Activated effector memory CD4-positive, alpha-beta T cell treated with Interleukin-2 at 50 U/mL for 16 hours (primary cell): ENCODE data around the gene TRAK1.

Experiments
- DNase-seq: peaks from one replicate; pipeline ENCODE4 v3.0.0-alpha.2; 2020

Gene TRAK1

DNA sequence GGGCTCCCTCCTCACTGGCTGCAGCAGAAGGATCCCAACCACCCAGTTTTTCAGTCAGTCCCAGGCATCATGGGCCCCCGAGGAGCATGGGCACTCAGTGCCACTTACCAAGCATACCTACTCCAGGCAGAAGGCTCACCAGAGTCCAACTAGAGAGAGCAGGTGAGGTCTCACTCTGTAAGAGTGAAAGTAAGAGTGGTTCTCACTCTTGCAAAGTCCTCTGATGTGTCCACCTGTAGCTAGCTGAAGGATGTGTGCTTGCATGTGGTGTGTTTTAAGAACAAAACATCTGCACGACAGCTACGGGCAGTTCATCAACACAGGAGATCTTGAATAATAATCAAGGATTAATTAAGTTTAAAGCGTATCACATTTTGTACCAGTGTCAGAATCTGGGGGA, 125.1 kb downstream of the TRAK1 start:
- DNase-seq: no peak

DNA sequence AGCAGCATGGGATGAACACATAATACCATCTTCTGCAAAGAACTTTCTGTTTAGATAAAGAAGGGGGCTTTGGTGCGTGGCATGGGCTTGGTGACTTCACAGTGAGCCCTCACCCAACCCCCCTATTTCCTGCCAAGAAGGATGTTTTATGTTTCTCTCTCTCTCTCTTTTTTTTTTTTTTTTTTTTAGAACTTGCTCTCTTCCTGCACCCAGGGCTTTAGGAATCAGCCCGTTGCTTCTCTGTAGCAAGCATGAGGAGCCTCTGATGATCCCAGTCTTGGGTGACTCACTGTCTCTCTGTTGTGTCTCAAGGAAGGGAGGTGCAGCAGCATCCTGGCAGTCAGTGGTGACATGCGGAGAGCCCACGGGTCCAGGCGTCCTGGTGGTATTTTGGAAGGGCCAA, 125.8 kb downstream of the TRAK1 start:
- DNase-seq: no peak

DNA sequence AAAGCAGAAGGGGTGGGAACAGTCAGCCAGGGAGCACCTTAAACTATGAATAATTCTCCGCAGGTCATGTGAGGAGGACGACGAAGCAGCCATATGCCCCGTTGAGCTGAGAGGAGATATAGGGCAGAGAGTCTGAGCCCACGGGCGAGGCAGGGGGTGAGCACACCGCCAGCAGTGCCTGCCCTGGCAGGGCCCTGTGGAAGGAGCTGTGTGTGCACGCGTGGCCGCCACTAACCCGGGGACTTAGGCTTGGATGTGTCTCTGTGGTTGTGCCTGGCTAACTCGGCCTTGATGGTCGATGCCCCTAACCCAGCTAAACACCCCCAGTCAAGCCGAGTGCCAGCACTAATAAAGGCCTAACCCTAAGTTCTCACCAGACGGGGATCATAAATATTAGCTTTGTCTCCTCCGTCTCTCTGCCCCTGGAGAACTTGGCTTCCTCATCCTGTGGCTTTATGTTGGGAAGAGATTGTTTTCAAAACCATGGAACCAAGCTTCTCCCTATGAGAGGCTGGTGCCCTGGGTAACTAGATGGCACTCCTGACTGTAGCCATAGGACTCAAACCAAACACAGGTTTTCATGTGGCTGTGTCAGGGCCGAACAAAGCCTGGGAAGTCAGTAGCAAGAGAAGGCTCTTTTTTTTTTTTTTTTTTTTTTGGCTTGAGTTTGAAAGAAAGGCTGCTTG, 129.4 kb downstream of the TRAK1 start:
- no peak for DNase-seq

GRCh38 chr3:42222942-42223693, 132.0 kb downstream of the TRAK1 start:
- no peak for DNase-seq

DNA sequence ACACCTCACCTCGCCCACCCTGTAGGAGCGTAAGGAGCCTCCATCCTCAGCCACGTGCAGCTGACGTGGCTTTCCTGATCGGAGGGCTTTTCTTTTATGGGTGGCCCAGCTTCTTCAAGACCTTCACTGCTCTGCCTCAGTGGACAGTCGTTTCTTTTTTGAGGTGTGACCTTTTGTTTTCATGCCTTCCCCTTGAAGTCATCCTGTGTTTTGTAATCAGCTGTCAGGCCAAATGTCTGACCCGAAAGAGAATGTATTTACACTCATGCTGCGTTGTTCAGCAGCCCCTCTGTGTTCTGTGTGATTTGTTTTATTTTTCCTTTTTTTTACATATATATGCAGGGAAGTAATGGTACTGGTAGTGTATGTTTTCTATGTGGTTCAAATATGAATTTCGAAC, 133.0 kb downstream of the TRAK1 start:
- no peak for DNase-seq

DNA sequence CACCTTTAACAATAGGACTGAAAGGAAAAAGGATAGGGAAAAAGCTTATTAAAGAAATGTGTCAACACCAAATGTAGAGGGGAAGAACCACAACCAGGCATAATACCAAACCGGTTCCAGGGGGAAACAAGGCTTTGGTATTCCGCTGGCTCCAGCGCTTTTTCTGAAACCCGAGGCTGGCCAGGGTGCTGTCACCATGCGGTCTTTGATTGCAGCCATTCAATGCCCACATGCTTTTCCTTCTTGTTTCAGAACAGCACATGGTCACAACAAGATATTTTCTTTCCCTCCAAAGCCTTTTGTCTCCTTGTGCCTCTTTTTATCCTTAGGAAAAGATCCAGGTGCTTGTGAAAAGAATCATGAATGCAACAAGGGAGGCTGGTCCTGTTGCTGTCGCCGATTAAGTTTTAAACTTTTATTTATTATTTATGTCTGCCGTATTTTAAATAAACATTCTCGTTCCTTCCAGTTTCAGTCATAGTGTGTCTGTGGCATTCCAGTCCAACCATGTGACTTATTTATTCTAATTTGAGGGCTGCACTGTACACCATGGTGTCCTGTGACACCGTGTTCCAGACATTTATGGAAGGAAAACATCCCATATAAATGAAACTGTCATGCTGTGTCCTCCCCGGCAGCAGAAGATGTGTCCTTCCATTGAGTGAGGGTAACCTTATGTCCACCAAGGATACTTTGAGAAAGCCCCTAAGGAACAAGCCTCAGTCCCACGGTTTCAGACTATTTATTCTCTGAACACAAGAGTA, 133.7 kb downstream of the TRAK1 start:
- DNase-seq: no peak

GRCh38 chr3:42225486-42226363, 134.6 kb downstream of the TRAK1 start:
- no peak for DNase-seq

- DNase-seq: no peak
Observed at GRCh38 chr3:42226470-42227425, 135.6 kb downstream of the TRAK1 start.

GRCh38 chr3:42228796-42229195, 137.6 kb downstream of the TRAK1 start:
- DNase-seq: no peak

DNA sequence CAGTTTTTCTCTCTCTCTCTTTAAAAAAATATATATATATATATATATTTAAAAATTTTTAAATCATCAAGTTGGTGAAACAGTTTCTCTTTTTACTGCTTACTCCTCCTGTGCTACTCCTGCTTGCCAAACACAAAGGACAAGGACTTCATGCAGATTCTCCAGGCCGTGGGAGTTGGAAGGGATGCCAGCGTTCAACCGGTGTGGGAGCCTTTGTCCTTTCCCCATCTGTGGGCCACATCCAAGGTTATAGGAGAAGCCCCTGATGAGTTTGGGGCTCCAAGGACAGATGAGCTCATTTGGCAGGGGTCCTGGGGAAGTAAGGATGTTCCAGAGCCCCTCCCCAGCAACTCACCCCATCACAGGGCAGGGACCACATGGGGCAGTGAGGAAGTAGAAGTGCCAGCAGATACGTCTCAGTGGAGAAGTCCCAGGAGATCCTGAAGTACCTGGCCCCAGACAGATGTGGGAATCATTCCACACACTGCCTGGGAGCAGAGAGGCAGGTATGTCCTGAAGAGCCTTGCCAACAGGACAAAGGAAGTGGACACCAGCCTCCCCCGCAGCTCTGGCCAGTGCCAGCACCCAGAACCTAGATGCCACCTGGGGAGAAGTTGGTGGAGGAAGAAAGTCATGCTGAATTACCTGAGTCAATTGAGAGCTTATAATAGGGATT, 138.2 kb downstream of the TRAK1 start:
- DNase-seq: no peak

DNA sequence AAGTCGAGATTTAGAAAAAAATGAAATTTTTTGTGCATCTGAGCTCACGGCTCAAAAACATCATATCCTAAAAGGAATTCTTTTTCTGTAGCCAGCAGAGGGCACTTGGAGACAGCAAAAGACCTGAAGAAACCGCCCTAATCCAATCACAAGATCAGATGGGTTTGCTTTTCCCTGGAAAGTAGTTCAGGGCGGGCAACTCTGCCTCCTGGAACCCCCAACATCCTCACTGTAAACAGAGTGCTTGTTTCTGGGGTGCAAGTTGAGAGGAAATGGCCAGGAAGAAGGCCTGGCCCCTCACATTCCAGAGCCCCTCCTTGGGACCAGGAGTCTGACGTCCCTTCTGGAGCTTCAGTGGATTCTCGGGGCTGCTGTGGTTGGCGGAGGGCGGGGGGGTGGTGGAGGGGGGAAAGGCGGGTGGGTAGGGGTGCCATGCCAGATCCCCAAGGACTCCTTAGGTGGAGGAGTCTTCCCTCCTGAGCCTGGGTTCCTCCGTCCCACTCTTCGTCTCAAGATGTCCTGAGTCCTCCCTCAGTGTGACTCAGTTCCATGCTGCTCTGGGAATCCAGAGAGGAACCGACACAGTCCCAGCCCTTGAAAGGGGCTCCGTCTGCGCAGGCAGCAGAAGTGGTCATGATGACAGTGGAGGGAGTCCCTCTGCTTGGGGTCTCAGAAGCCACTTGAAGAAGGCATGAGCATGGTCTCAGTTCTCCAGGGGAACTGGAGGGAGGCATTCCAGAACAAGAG, 139.0 kb downstream of the TRAK1 start:
- no peak for DNase-seq

DNA sequence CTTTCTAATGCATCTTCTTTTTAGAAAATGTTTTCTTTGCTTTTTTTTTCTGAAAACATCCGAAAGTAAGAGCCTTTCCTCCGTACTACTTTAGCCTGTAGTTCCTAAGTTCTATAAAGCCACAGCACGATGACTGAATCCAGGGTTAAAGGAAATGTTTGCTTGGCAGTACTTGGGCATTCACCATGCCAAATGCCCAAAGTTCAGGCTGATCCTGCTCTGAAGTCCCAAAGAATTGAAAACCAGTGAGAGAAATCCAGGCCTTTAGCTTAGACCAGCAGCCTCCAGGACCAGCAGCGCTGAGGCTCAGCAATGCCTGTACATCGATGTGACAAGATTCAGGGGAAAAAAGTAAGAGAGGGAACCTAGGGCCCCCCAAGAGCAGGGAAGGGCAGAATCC, 139.7 kb downstream of the TRAK1 start:
- DNase-seq: no peak

DNA sequence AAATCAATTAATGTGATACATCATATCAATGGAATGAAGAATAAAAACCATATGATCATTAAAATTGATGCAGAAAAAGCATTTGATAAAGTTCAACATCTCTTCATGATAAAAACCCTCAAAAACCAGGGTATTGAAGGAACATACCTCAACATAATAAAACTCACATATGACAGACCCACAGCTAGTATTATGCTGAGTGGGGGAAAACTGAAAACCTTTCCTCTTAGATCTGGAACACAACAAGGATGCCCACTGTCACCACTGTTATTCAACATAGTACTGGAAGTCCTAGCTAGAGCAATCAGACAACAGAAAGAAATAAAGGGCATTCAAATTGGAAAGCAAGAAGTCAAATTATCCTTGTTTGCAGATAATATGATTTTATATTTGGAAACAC, 144.4 kb downstream of the TRAK1 start:
- no peak for DNase-seq

GRCh38 chr3:42236611-42237010, 145.5 kb downstream of the TRAK1 start:
- DNase-seq: no peak

GRCh38 chr3:42246091-42246490, 154.9 kb downstream of the TRAK1 start:
- DNase-seq: no peak

- DNase-seq: peak; percentile 19
Observed at GRCh38 chr3:42247576-42248027, 156.4 kb downstream of the TRAK1 start.

GRCh38 chr3:42250761-42251160, 159.6 kb downstream of the TRAK1 start:
- DNase-seq: no peak

GRCh38 chr3:42254566-42254965, 163.4 kb downstream of the TRAK1 start:
- DNase-seq: no peak

GRCh38 chr3:42256135-42256819, 165.1 kb downstream of the TRAK1 start:
- DNase-seq: no peak

- no peak for DNase-seq
Observed at GRCh38 chr3:42257007-42257406, 165.8 kb downstream of the TRAK1 start.
